ENCODE results near the gene EFHD2.
"Not testable (repeated sequence)": the region's sequence is repeated elsewhere in the genome, so short reads cannot be mapped to it uniquely, and the experiment has no call there.

Gene EFHD2

GRCh38 chr1:15409388-15410222 is at the start of gene EFHD2:
Gene EFHD2 (plus strand): TSS chr1:15409888. CDS start chr1:15409972, 84 bp downstream.
- DNase-seq (ENCODE audit: low read depth, low spot score), result peak; percentile 92

- no peak for DNase-seq (ENCODE audit: low read depth, low spot score)
Observed at GRCh38 chr1:15360700-15361099, 49.0 kb upstream of the EFHD2 start.

- no peak for DNase-seq (ENCODE audit: low read depth, low spot score)
Observed at GRCh38 chr1:15362096-15362736, 47.5 kb upstream of the EFHD2 start.

GRCh38 chr1:15362737-15363128 is 47.0 kb upstream of the EFHD2 start:
- no peak for DNase-seq (ENCODE audit: low read depth, low spot score)

GRCh38 chr1:15364740-15365139 is 44.9 kb upstream of the EFHD2 start:
- no peak for DNase-seq (ENCODE audit: low read depth, low spot score)

- no peak for DNase-seq (ENCODE audit: low read depth, low spot score)
Observed at GRCh38 chr1:15368888-15369287, 40.8 kb upstream of the EFHD2 start.

GRCh38 chr1:15370268-15370667 is 39.4 kb upstream of the EFHD2 start:
- no peak for DNase-seq (ENCODE audit: low read depth, low spot score)

GRCh38 chr1:15370781-15371520 is 38.7 kb upstream of the EFHD2 start:
- peak; percentile 48 for DNase-seq (ENCODE audit: low read depth, low spot score)

GRCh38 chr1:15371610-15372545 is 37.8 kb upstream of the EFHD2 start:
- no peak for DNase-seq (ENCODE audit: low read depth, low spot score)

- no peak for DNase-seq (ENCODE audit: low read depth, low spot score)
Observed at GRCh38 chr1:15378729-15379128, 31.0 kb upstream of the EFHD2 start.

GRCh38 chr1:15379151-15379550 is 30.5 kb upstream of the EFHD2 start:
- not testable (repeated sequence) for DNase-seq (ENCODE audit: low read depth, low spot score)

GRCh38 chr1:15380601-15381508 is 28.8 kb upstream of the EFHD2 start:
- DNase-seq (ENCODE audit: low read depth, low spot score), result no peak

- no peak for DNase-seq (ENCODE audit: low read depth, low spot score)
Observed at GRCh38 chr1:15381805-15382204, 27.9 kb upstream of the EFHD2 start.

- DNase-seq (ENCODE audit: low read depth, low spot score), result peak; percentile 21
Observed at GRCh38 chr1:15382601-15383518, 26.8 kb upstream of the EFHD2 start.

- no peak for DNase-seq (ENCODE audit: low read depth, low spot score)
Observed at GRCh38 chr1:15383810-15384209, 25.9 kb upstream of the EFHD2 start.

GRCh38 chr1:15384301-15384901 is 25.3 kb upstream of the EFHD2 start:
- DNase-seq (ENCODE audit: low read depth, low spot score), result peak; percentile 94

- DNase-seq (ENCODE audit: low read depth, low spot score), result no peak
Observed at GRCh38 chr1:15385420-15385819, 24.3 kb upstream of the EFHD2 start.

GRCh38 chr1:15386164-15386749 is 23.4 kb upstream of the EFHD2 start:
- DNase-seq (ENCODE audit: low read depth, low spot score), result peak; percentile 58
